Stimulated activated CD8-positive, alpha-beta memory T cell treated with anti-CD3 and anti-CD28 coated beads, Interleukin-7, amount 100 ng/mL, for 1 hour (primary cell): Measurements from ENCODE around the gene ASTL.

Experiments used
- DNase-seq, 2 donors: peaks; one replicate each; pipeline ENCODE4 v3.0.0-alpha.2; 2020; ENCODE audit warnings: low read depth in 2 of 2

Gene ASTL

DNA sequence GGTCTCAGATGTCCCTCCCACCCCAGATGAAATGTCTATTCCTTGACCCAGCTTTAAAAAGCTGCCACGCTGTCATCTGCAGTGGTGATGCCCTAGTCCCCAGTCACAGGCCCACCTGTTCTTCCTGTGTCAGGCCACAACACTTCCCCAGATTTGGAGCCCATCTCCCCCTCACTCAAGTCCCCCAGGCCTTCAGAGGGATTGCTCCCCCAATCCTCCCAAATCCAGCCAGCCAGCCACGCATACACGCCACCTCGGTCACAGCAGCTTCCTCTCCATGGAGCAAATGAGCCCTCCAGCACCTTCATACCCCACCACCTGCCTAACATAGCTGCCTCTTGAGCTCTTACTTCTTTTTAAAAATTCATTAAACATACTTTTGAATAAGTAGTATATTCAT is 7.8 kb downstream of the ASTL start:
- no peak for DNase-seq

- no peak for DNase-seq
These were observed 8.7 kb downstream of the ASTL start for GRCh38 chr2:96129528-96130120.

DNA sequence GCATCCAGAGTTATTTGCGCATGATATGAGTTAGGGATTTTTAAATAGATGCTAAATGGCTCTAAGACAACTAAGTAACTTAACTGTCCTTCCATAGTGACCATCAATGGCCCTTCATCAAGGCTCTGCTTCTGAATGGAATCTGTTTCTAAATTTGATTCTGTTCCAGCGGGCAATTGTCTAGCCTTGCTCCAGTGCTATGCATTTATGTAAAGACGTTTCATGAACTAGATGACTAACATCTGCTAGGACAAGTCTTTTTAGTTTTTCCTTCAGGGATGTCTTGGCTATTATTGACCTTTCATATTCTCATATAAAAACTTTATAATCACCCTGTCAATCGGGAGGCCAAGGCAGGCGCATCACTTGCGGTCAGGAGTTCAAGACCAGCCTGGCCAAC is 9.8 kb downstream of the ASTL start:
- DNase-seq = no peak

GRCh38 chr2:96124406-96125265 is 13.7 kb downstream of the ASTL start:
- no peak for DNase-seq

DNA sequence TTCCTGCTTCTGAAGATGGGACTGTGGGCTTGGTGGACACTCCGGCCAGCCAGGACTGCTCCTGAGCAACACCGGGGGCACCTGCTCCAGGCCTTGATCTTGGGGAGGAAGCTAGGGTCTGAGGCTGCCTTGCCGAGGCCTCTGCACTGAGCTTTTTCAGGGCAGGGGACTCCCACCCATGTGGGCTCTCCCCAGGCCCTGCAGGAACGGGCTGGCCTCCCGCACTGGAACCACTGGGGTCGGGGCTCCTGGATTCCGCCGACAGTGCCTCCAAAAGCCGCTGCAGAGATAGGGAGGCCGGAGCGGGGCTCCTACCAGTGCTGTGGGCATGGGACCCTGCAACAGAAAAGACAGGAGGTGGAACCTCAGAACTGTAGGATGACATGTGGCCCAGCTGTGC is 14.4 kb downstream of the ASTL start:
- DNase-seq = no peak

GRCh38 chr2:96123290-96123689 is 15.0 kb downstream of the ASTL start:
- DNase-seq = no peak

DNA sequence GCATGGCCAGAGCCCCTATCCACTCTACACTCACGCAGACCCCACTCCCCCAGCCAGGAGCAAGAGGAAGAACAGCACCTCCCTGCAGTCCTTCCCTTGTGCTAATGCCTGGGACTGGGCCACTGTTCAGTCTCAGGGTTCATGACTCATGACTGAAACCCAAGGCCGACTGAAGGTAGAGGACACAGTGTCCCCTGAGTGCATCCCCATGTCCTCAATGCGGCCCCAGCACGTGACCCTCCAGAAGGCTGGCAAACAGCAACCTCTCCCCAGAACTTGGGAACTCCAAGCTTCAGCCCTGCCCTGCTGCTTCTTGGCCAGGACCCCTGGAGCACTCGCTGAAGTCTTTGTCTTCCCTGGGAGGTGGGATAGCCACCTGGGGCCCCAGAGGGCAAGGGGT is 15.9 kb downstream of the ASTL start:
- DNase-seq = no peak

- no peak for DNase-seq
These were observed 16.9 kb downstream of the ASTL start for GRCh38 chr2:96121414-96121813.

GRCh38 chr2:96120991-96121390 is 17.3 kb downstream of the ASTL start:
- no peak for DNase-seq

GRCh38 chr2:96120091-96120720 is 18.1 kb downstream of the ASTL start:
- DNase-seq = no peak

DNA sequence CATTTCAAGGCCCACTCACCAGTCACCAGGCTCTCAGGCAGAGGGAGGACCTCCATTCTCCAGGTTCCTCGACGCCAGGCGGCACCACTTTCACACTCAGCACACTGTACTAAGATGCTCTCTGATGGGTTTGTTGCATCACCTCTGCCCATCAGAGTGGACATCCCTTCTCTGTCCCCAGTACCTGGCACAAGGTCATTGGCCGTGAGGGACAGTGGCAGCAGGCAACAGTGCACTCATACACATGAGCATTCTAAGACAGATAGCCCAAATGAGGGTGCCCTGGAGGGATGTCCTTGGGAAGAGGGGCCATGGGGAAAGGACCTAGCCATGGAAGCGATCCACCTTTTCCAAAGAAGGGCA is 18.9 kb downstream of the ASTL start:
- DNase-seq = no peak

- no peak for DNase-seq
These were observed 19.5 kb downstream of the ASTL start for GRCh38 chr2:96118698-96119388.

DNA sequence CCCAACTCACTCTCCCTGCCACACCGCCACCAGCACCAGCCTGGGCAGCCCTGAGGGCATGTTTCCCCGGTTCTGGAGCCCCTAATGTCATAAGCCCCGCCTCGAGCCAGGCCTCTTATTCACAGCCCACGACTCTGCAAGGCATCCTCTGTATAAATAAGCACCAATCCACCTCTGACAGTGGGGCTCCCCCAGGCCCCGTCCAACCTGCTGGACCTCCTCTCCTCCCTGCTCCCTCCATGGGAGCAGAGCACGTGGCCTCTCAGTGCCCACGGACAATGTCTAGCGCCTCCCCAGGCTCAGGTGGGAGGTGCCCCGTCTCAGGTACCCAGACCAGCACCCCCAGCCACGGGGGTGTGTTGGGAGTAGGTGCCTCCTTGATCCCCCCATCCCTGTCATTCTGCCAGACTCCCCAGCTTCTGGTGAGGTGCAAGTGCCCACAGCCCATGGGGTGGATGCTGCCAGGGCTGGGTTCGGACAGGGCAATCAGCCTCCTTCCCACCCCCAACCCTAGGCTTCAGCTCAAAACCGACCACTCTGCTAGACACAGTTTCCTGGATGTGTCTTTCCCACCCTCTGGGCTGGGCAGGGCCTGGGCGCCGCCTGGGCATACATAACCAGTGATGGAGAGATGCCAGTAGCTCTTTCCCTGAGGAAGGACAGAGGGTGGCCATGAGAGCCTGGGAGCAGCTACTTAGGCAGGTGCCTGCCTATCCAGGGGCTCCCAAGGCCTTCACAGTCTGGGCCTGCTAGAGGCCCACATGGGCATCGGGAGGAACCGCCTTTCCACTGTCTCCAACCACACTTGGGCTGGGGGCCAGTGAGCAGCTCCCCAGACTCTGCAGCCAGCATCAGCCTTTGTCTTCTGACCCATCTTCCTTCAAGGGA is 20.4 kb downstream of the ASTL start:
- no peak for DNase-seq

- no peak for DNase-seq
These were observed 21.3 kb downstream of the ASTL start for GRCh38 chr2:96116879-96117533.

GRCh38 chr2:96116424-96116878 is 21.9 kb downstream of the ASTL start, which contains the start of gene ADRA2B:
ADRA2B (minus strand) TSS chr2:96116571; CDS start chr2:96116149, 422 bp downstream.
- peak; percentile 61 to 66 for DNase-seq

- DNase-seq = no peak
These were observed 22.5 kb downstream of the ASTL start for GRCh38 chr2:96115631-96116423.

- DNase-seq = no peak
These were observed 23.3 kb downstream of the ASTL start for GRCh38 chr2:96114903-96115581.

DNA sequence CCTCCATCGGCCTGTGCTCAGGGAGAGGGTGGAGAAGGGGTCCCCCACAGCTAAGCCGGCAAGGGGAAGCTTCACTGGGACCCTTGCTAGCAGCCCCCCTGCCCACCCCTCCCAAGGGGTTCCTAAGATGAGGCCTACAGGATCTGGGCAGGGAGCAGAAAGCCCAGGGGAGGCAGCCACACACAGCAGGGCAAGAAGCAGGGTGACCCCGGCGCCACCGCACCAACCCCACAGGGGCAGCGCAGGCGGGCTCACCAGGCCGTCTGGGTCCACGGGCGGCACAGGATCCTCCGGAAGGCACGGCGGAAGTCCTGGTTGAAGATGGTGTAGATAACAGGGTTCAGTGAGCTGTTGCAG is 23.8 kb downstream of the ASTL start:
- DNase-seq = no peak

DNA sequence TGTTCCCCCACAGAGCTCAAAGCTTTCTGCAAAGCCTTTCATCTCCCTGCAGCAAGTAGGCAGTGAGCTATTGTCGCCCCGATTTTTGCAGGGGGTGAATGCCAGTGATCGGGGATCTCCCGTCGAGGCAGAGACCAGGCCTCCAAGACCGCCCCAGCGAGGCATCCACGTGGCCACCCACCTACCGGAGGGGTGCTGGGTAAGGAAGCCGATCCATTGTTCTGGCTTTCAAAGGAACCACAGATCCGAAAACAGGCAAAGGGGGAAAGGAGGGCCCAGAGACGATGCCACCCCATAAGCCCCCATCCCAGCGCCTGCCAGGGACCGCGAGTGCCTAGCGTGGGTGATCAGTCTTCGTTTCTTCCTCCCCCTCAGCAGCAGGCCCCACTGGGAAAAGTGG is 24.4 kb downstream of the ASTL start:
- no peak for DNase-seq

GRCh38 chr2:96113367-96113677 is 25.0 kb downstream of the ASTL start:
- no peak for DNase-seq
